GM18873 (cell line): ENCODE data around the gene BOLA2B.
"Not testable (repeated sequence)": the region's sequence is repeated elsewhere in the genome, so short reads cannot be mapped to it uniquely, and the experiment has no call there.

ENCODE experiments used
- ATAC-seq: cut with Tn5 transposase; IDR thresholded peaks from one replicate; pipeline ENCODE4 v1.9.1; 2021; ENCODE audit warnings: mild to moderate bottlenecking, moderate library complexity, moderate number of reproducible peaks; ENCODE audit not compliant: unreplicated experiment, low FRiP score

BOLA2B gene

DNA sequence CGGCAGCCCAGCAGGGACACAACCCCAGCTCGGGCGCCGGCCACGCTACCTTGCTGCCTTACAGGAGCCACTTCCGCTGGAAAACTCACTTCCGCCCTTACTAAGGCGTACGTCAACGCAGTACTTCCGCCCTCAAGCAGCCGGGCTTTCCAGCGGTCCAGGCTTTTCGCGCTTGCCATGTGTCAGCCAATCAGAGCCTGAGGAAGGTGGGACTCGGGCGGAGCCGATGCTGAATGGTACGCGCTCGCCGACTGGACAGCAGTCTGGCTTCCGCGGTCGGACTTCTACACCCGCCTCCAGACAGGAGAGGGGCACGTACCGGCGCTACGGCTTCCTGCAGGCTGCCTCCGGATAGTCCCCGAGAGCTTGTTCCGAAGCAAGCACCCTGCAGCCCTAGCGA is at the start of gene BOLA2B, which contains the start of gene SLX1A:
TSS of gene BOLA2B (minus strand) at position 52 of the 400 bp plus-strand sequence. CDS start 71 bp downstream, outside the sequence.
TSS of gene SLX1A (plus strand) at position 261 of the 400 bp plus-strand sequence. CDS start 210 bp downstream, outside the sequence.
- peak; percentile 91 for ATAC-seq

- not testable (repeated sequence) for ATAC-seq
Observed at GRCh38 chr16:30217082-30217481, 23.6 kb upstream of the BOLA2B start.

- not testable (repeated sequence) for ATAC-seq
Observed at GRCh38 chr16:30211414-30211813, 17.9 kb upstream of the BOLA2B start.

DNA sequence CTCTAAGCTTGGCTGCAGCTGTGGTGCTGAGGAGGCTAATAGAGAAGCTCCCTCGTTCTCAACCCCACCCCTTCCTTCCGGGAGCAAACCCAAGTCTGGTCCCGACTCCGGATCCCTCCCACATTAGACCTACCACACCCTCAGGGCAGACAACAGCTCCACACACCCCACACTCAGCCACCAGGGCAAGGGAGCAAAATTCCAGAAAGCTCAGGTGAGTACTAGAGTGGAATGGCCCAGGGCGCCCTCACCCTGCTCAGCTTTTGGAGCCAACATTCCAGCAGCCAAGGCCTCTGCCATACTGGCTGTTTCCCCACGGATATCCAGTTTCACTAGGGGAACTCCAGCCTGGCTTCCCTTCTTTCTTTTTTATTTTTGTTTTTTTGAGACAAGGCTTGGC is 15.6 kb upstream of the BOLA2B start:
- ATAC-seq = not testable (repeated sequence)

DNA sequence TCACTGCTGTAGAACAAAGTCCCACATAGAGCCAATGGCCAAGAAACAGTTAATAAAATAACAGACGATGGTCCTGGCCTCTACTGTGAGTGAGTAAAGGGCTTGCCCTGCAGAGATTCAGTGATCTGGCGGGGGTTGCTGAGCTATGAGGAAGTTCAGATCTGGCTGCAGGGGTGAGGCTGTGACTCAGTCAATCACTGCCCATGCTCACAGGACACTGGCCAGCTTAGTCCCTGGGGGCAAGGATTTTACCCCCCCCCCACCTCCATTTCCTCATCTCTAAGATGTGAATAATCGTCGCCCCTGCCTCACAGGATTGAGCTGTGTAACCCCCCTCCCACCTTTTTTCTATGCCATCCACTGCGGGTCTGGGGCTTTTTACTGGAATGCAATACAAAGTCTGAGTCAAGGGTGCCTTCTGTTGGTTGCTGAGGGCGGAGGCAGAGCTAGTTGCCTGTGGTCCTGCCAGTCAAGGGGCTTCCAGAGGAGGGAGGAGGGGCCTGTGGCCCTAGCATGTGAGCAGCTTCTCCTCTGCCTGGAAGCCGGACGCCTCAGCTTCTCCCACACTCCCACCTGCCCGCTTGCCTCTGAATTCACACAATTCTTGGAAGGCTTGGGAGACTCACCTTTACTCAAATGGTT is 13.7 kb upstream of the BOLA2B start:
- not testable (repeated sequence) for ATAC-seq

- not testable (repeated sequence) for ATAC-seq
Observed at GRCh38 chr16:30206252-30206651, 12.8 kb upstream of the BOLA2B start.

DNA sequence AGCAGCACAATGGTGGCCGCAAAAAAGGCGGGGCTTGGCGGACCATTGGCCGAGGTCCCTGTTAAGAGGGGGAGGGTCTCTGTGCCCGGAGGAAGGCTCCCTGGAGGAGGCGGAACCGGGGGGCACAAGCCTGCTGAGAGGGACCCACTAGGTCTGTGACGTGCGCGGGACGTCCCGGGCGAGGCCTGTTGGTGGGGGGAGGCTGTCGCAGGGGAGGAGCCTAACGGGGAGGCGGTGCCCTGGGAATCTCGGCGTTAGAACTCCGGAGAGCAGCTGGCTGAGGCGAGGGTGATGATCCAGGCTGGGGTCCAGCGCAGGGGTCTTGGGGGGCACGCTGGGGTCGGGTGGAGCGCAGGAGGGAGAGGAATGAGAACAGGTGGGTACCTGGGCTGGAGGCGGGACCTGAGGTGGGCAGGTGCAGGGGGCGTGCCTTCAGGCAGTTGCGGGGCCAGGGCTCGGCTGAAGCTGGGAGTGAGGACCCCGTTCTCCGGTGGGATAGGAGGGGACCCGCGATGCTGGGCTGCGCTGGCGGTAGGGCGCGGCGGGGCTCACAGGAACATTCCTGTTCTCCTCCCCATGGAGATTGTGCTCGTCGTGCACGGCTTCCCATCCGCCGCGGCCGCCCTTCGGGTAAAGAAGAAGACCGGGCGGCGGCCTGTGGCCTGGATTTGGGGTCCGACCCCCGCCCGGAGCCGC is 12.2 kb upstream of the BOLA2B start:
- not testable (repeated sequence) for ATAC-seq

- not testable (repeated sequence) for ATAC-seq
Observed at GRCh38 chr16:30199608-30200343, 6.3 kb upstream of the BOLA2B start.

- not testable (repeated sequence) for ATAC-seq
Observed at GRCh38 chr16:30199049-30199448, 5.6 kb upstream of the BOLA2B start, which contains the start of gene SULT1A3. Gene SULT1A3, plus strand, starts transcription at chr16:30199255. Its CDS starts 1,474 bp downstream, at chr16:30200729.

GRCh38 chr16:30197001-30197400 is 3.5 kb upstream of the BOLA2B start:
- ATAC-seq = not testable (repeated sequence)

- ATAC-seq = peak; percentile 29
Observed at GRCh38 chr16:30194172-30194925, 883 bp upstream of the BOLA2B start.

GRCh38 chr16:30193098-30193497 is 368 bp downstream of the BOLA2B start:
- ATAC-seq = not testable (repeated sequence)

GRCh38 chr16:30191158-30191557 is 2.3 kb downstream of the BOLA2B start:
- not testable (repeated sequence) for ATAC-seq

DNA sequence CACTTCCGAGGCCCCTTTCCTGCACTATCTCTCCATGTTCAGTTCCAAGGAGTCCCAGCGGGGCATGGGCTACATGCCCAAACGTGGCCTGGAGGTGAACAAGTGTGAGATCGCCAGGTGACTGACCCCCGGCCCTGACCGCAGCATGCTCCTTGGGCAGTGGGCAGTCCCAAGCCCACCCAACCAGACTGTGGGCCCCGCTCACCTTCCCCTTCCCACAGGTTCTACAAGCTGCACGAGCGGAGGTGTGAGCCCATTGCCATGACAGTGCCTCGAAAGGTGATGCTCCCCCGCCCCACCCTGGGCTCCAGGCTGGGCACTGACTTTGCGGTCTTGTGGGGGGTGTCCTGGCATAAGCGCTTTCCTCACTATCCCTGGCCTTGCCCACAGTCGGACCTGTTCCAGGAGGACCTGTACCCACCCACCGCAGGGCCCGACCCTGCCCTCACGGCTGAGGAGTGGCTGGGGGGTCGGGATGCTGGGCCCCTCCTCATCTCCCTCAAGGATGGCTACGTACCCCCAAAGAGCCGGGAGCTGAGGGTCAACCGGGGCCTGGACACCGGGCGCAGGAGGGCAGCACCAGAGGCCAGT is 5.4 kb downstream of the BOLA2B start:
- ATAC-seq = no peak

- no peak for ATAC-seq
Observed at GRCh38 chr16:30187556-30187865, 6.0 kb downstream of the BOLA2B start.

GRCh38 chr16:30186782-30187555 is 6.5 kb downstream of the BOLA2B start:
- ATAC-seq = no peak

GRCh38 chr16:30186444-30186781 is 7.1 kb downstream of the BOLA2B start:
- no peak for ATAC-seq

- no peak for ATAC-seq
Observed at GRCh38 chr16:30185683-30186421, 7.6 kb downstream of the BOLA2B start.
